Mesodermal cell (in vitro differentiated cells): Measurements from ENCODE around the gene PGLYRP2.
"Not testable (repeated sequence)": the region's sequence is repeated elsewhere in the genome, so short reads cannot be mapped to it uniquely, and the experiment has no call there.

Experiments
- H3K27ac ChIP-seq: 2 replicates; pipeline ENCODE4 v1.7.0; 2013; ENCODE audit warnings: mild to moderate bottlenecking, low read depth, low read length, moderate library complexity; ENCODE audit not compliant: severe bottlenecking
- H3K36me3 ChIP-seq: 2 replicates; pipeline ENCODE4 v1.7.1; 2013; ENCODE audit warnings: mild to moderate bottlenecking, low read length, moderate library complexity; ENCODE audit not compliant: control insufficient read depth, insufficient read depth
- H3K4me1 ChIP-seq: one replicate; pipeline ENCODE4 v1.7.1; 2013; ENCODE audit warnings: mild to moderate bottlenecking, low read length; ENCODE audit not compliant: insufficient read depth, control insufficient read depth, poor library complexity, severe bottlenecking
- H3K4me3 ChIP-seq: 2 replicates; pipeline ENCODE4 v1.7.0; 2013; ENCODE audit warnings: low read length, control low read depth, mild to moderate bottlenecking; ENCODE audit not compliant: insufficient read depth, poor library complexity, severe bottlenecking; ENCODE audit errors: extremely low read depth
- H3K9me3 ChIP-seq: 2 replicates; pipeline ENCODE4 v1.7.1; 2013; ENCODE audit warnings: mild to moderate bottlenecking, low read length, moderate library complexity; ENCODE audit not compliant: control insufficient read depth
- WGBS, 2 experiments: methylation state at CpG; one replicate each; pipeline ENCODE4 v1.1.5; 2013; ENCODE audit warnings: missing lambda C conversion rate in 2 of 2; ENCODE audit not compliant: insufficient coverage in 2 of 2; 5-methylcytosine and 5-hydroxymethylcytosine counted together

PGLYRP2 gene

DNA sequence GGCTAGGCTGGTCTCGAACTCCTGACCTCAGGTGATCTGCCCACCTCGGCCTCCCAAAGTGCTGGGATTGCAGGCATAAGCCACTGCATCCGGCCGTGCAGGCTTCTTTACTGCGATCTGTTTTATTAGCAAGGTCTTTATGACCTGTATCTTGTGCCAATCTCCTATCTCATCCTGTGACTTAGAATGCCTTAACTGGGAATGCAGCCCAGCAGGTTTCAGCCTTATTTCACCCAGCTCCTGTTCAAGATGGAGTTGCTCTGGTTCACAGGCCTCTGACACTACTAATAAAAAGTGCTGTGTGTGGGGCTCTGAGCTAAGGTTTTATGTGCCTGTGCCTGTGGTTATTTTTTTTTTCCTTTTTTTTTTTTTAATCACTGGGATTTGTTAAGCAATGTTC, 6.5 kb upstream of the PGLYRP2 start:
- not testable (repeated sequence) for H3K36me3 ChIP-seq, H3K27ac ChIP-seq, H3K4me1 ChIP-seq, H3K4me3 ChIP-seq
- H3K9me3 ChIP-seq = peaks cover 28% of the 10 kb centered on the region
- 86 to 89% methylated on average over 5 of the region's 5 CpGs for WGBS, 2 experiments

DNA sequence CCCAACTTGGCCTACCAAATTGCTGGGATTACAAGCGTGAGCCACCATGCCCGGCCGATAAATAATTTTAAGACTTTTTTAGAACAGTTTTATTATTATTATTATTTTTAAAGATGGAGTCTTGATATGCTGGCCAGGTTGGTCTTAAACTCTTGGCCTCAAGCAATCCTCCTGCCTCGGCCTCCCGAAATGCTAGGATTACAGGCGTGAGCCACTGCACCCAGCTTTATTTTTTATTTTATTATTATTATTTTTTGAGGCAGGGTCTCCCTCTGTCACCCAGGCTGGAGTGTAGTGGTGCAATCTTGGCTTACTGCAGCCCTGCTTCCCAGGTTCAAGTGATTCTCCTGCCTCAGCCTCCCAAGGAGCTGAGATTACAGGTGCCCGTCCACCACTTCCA, 1.7 kb upstream of the PGLYRP2 start:
- H3K9me3 ChIP-seq = peaks cover 24% of the 10 kb centered on the region
- not testable (repeated sequence) for H3K4me3 ChIP-seq, H3K27ac ChIP-seq, H3K4me1 ChIP-seq, H3K36me3 ChIP-seq
- 50% methylated on average over 1 of the region's 7 CpGs; no CpG with 5 or more reads in 1 of the 2 experiments for WGBS, 2 experiments

DNA sequence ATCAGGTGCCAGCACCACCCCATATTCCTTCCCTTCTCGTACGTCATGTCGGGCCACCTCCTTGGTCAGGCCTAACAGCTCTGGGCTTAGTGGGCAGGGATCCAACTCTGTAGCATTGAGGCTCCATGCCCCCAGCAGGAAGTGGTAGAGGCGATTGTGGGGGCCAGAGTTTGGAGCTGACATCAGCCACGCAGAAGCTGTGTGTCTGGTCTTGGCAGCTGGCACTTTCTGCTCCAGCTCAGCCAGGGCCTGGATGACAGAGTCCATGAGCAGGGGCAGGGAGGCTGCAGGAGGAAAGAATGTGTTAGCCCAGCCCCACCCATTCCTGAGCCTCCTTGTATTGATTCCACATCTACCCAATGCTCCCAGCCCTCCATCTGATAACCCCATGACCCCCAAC, 3.0 kb downstream of the PGLYRP2 start:
- H3K36me3 ChIP-seq = no peaks in the 10 kb centered on the region
- no peaks in the 10 kb centered on the region for H3K4me1 ChIP-seq
- 62 to 70% methylated on average over 4 to 5 of the region's 5 CpGs for WGBS, 2 experiments
- H3K9me3 ChIP-seq = peaks cover 24% of the 10 kb centered on the region
- no peak overlapping the region for H3K27ac ChIP-seq
- no peak overlapping the region for H3K4me3 ChIP-seq

DNA sequence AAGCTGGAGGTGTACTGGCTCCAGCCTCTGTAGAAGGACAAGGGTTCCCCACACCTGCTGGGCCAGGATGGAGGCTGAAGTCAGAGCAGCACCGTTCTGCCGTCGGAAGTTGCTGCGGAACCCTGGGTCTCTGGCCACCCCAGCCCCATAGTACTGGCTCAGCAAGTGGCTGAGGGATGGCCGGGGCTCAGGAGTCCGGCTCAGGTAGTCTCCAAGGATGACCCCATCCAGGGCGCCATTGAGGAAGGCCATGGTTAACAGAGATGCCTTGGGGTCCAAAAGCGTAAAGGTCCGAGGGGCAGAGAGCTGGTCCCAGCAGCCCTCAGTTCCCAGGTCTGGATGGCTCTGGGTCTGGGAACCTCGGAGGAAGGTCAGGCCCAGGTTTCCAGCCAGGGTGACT, 3.7 kb downstream of the PGLYRP2 start:
- Histone ChIP-seq H3K36me3 (no peaks in the 10 kb centered on the region), H3K4me1 (no peaks in the 10 kb centered on the region), H3K4me3 (no peak overlapping the region), H3K9me3 (peaks cover 24% of the 10 kb centered on the region), H3K27ac (no peak overlapping the region)
- 84 to 93% methylated on average over 5 to 9 of the region's 10 CpGs for WGBS, 2 experiments

DNA sequence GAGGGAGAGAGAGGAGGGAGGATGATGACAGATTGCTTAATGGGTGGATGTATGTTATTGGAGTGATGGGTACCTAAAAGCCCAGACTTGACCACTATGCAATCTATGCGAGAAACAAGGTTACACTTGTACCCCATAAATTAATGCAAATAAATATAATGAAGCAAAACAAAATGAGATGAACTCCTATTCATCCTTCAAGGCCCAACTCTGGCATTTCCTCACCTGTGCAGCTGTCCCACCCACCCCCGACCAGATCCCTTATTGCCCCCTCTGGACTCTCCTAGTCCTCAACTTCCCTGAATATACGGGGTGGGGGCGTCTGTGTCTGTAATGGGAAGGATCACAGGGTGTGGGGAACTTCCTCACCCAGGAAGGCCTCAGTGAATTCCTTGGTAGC, 4.1 kb downstream of the PGLYRP2 start:
- no CpG with 5 or more reads among the region's 4 CpGs for WGBS, 2 experiments
- no peaks in the 10 kb centered on the region for H3K4me1 ChIP-seq
- no peak overlapping the region for H3K4me3 ChIP-seq
- H3K9me3 ChIP-seq = peaks cover 24% of the 10 kb centered on the region
- H3K27ac ChIP-seq = no peak overlapping the region
- H3K36me3 ChIP-seq = no peaks in the 10 kb centered on the region

DNA sequence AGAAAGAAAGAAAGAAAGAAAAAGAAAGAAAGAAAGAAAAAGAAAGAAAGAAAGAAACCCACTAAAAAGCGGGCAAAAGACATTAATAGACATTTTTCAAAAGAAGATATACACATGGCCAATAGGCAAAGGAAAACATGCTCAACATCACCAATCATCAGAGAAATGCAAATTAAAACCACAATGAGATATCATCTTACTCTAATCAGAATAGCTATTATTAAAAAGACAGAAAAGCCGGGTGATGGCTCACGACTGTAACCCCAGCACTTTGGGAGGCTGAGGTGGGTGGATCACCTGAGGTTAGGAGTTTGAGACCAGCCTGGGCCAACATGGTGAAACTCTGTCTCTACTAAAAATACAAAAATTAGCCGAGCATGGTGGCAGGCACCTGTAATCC, 5.5 kb downstream of the PGLYRP2 start:
- not testable (repeated sequence) for H3K36me3 ChIP-seq, H3K27ac ChIP-seq, H3K4me1 ChIP-seq, H3K4me3 ChIP-seq
- WGBS, 2 experiments = 54 to 83% methylated on average over 2 of the region's 4 CpGs
- H3K9me3 ChIP-seq = peaks cover 19% of the 10 kb centered on the region

DNA sequence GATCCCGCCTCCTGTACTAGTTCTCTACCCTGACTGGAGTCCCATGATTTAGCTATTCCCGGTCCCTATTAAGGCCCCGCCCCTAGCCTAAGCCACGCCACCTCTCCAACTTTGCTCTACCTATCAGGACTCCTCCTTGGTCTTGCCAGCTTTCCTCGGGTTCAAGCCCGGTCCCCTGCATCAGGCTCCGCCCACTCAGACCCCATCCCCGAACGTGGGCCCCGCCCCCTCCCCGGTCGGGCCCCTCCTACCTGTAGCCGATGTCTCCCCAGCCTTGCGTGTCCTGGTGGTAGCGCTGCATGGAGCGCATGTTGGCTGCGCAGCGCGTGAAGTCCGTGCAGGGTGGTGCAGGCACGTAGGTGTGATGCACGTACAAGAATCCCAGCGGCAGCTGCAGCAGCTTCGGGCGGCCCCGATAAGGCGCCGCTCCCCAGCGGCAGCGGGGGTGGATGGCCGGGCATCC, 7.6 kb downstream of the PGLYRP2 start:
- WGBS, 2 experiments = 82 to 84% methylated on average over 24 to 31 of the region's 31 CpGs
- Histone ChIP-seq H3K27ac (no peak overlapping the region), H3K4me1 (no peaks in the 10 kb centered on the region), H3K4me3 (no peak overlapping the region), H3K36me3 (no peaks in the 10 kb centered on the region), H3K9me3 (peaks cover 18% of the 10 kb centered on the region)

DNA sequence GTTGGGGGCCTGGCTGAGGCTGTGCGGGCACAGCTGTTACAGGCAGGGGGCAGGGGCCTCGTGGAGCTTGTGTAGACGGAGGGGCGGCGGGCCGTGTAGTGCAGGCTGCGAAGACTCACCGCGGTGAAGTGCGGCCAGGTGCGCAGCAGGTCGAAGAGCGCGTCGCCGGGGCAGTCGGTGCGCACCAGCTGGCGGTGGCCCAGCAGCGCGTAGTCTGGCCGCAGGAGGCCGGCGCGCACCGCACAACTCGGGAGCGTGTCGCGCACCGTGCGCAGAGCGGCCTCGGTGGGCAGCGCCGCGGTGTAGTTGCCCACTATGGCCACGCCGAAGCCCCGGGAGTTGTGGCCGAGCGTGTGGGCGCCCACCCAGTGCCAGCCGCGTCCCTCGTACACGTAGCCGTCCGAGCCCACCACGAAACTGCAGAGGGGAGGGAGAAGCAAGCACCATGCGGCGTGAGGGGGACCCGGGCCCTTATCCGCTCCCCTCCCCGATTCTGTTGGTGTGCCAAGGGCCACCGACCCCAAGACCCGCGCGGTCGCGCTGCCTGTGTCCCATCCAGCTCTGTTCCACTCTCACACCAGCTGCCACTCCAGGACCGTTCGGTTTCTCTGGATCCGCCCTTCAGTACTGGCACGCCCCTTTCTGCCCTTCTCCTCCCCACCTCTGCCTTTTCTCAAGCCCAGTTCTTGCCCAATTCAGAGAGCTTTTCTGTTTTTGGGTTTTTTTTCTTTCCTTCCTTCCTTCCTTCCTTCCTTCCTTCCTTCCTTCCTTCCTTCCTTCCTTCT, 9.6 kb downstream of the PGLYRP2 start:
- Histone ChIP-seq H3K36me3 (no peaks in the 10 kb centered on the region), H3K9me3 (peaks cover 10% of the 10 kb centered on the region), H3K4me3 (no peak overlapping the region), H3K27ac (no peak overlapping the region), H3K4me1 (no peaks in the 10 kb centered on the region)
- 51 to 54% methylated on average over 61 of the region's 65 CpGs for WGBS, 2 experiments

DNA sequence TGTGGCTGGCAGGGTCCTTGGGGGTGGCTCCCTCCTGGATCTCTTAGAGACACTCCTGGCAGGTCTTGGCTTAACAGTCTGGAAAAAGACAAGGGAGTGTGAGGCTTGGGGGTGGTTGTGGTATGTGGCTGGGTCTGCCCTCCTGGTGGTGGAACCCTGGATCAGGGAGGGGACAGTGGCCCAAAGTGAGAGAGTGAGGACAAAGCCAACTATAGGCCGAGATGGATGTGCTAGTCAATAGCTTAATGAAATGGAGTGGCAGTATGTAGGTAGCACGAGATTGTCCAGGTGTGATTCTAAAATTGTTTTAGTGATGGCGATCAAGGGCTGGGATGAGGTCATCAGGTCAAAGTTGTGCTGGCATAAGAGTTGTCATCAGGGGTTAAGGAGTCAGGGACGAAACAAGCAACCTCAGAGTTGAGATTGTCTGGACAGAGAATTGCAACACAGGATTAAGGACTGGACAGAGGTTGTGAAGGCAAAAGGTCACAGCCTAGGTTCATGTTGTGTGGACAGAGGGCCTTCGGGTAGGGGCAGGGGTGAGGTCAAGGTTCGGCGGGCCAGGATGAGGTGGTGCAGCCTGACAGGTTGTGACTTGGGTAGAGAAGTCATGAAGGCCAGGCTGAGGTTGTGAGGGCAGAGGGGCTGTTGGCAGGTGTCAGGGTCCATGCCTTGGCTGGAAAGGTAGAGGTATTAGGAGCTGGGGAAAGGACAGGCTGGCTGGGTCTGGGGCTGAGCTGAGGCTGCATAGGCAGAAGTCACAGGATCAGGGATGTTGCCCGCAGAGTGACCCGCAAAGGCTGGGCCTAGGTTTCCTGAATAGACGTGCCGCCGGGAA, 10.4 kb downstream of the PGLYRP2 start:
- 69 to 76% methylated on average over 10 to 12 of the region's 12 CpGs for WGBS, 2 experiments
- peaks cover 6% of the 10 kb centered on the region for H3K9me3 ChIP-seq
- no peak overlapping the region for H3K27ac ChIP-seq
- no peaks in the 10 kb centered on the region for H3K4me1 ChIP-seq
- H3K36me3 ChIP-seq = no peaks in the 10 kb centered on the region
- no peak overlapping the region for H3K4me3 ChIP-seq

DNA sequence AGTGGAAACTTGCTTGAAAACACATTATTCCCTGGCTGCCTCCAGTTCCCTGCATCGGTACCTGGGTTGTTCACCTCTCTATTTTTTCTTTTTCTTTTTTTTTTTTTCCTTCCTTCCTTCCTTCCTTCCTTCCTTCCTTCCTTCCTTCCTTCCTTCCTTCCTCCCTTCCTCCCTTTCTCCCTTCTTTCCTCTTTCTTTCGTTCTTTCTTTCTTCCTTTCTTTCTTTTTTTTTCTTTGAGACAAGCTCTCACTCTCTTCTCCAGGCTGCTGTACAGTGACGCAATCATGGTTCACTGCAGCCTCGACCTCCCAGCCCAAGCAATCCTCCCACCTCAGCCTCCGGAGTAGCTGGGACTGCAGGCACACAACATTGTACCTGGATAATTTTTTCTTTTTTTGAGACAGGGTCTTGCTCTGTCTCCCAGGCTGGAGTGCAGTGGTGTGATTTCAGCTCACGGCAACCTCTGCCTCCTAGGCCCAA, 11.5 kb downstream of the PGLYRP2 start:
- Histone ChIP-seq H3K4me3 (no peak overlapping the region), H3K4me1 (no peaks in the 10 kb centered on the region), H3K27ac (no peak overlapping the region), H3K9me3 (peaks cover 6% of the 10 kb centered on the region), H3K36me3 (no peaks in the 10 kb centered on the region)
- WGBS, 2 experiments = 45 to 59% methylated on average over 4 to 5 of the region's 6 CpGs
